CD14-positive monocyte (primary cell): Measurements from ENCODE around the gene CLN6. TPM values are rescaled to one million over a fixed set of nuclear protein-coding genes. Genes with fewer than 3 reads are reported as not detected.
"Not testable (repeated sequence)": the region's sequence is repeated elsewhere in the genome, so short reads cannot be mapped to it uniquely, and the experiment has no call there.

Experiments
- DNase-seq, 3 donors: peaks; one replicate each; pipeline ENCODE4 v3.0.0-alpha.2; 2011 to 2022
- H2AFZ ChIP-seq: 2 replicates; pipeline ENCODE4 v1.6.0; 2012; ENCODE audit warnings: mild to moderate bottlenecking, low read depth, low read length, inconsistent platforms; ENCODE audit not compliant: insufficient read depth, poor library complexity, severe bottlenecking
- H3K27ac ChIP-seq, 2 donors: 1 replicate in 1 of 2; 2 replicates in 1 of 2; pipeline ENCODE4 v1.5.1; 2012 to 2013; ENCODE audit warnings: low read length in 2 of 2, control low read depth in 1 of 2, inconsistent platforms in 1 of 2, low read depth in 1 of 2, mild to moderate bottlenecking in 1 of 2
- H3K27me3 ChIP-seq, 2 donors: one replicate each; pipeline versions ENCODE4 v1.6.0 to v1.6.1; 2011 to 2013; ENCODE audit warnings: low read length in 2 of 2; ENCODE audit not compliant: control insufficient read depth in 2 of 2, insufficient read depth in 2 of 2
- H3K36me3 ChIP-seq, 2 donors: replicated peaks in 1 of 2; 1 replicate in 1 of 2; 2 replicates in 1 of 2; pipeline versions ENCODE4 v1.5.1 to v1.6.1; 2012 to 2013; ENCODE audit warnings: low read length in 2 of 2, control low read depth in 1 of 2, inconsistent platforms in 1 of 2, mild to moderate bottlenecking in 1 of 2; ENCODE audit not compliant: insufficient read depth in 2 of 2, control insufficient read depth in 1 of 2
- H3K4me1 ChIP-seq, 2 donors: 1 replicate in 1 of 2; 2 replicates in 1 of 2; pipeline versions ENCODE4 v1.5.1 to v1.6.1; 2012 to 2013; ENCODE audit warnings: low read length in 2 of 2, control low read depth in 1 of 2, inconsistent platforms in 1 of 2, mild to moderate bottlenecking in 1 of 2, moderate library complexity in 1 of 2; ENCODE audit not compliant: insufficient read depth in 2 of 2, control insufficient read depth in 1 of 2
- H3K4me2 ChIP-seq: replicated peaks from 2 replicates; pipeline ENCODE3; 2012; ENCODE audit warnings: low read length, moderate library complexity, mild to moderate bottlenecking; ENCODE audit not compliant: poor library complexity, severe bottlenecking; ENCODE audit errors: extremely low read depth
- H3K4me3 ChIP-seq, 3 experiments: fragments of 200-600 bp in 1 of 3; sonication (generic) in 1 of 3; replicated peaks in 1 of 3; 1 replicate in 2 of 3; 2 replicates in 1 of 3; pipeline ENCODE4 v1.5.1; 2011 to 2013; ENCODE audit warnings: low read length in 3 of 3, mild to moderate bottlenecking in 3 of 3, control low read depth in 2 of 3, low read depth in 2 of 3, inconsistent platforms in 1 of 3, moderate library complexity in 1 of 3
- H3K79me2 ChIP-seq: 2 replicates; pipeline ENCODE4 v1.6.0; 2012; ENCODE audit warnings: mild to moderate bottlenecking, control low read depth, inconsistent platforms, low read length, moderate library complexity; ENCODE audit not compliant: insufficient read depth
- H3K9ac ChIP-seq: 2 replicates; pipeline ENCODE4 v1.6.0; 2017; ENCODE audit warnings: low read length, mild to moderate bottlenecking; ENCODE audit not compliant: insufficient read depth, poor library complexity, severe bottlenecking
- H3K9me3 ChIP-seq, 2 donors: replicated peaks in 1 of 2; 1 replicate in 1 of 2; 2 replicates in 1 of 2; pipeline versions ENCODE4 v1.5.1 to v1.6.1; 2012 to 2013; ENCODE audit warnings: low read length in 2 of 2, control low read depth in 1 of 2; ENCODE audit not compliant: control insufficient read depth in 1 of 2, insufficient read depth in 1 of 2
- H4K20me1 ChIP-seq: 2 replicates; pipeline ENCODE4 v1.6.0; 2012; ENCODE audit warnings: mild to moderate bottlenecking, low read length, control low read depth, moderate library complexity; ENCODE audit not compliant: insufficient read depth
- H3K27ac Mint-ChIP-seq, 7 donors: one replicate each; pipeline ENCODE4 v1.8.0; 2020; ENCODE audit warnings: mild to moderate bottlenecking in 7 of 7, mixed read lengths in 7 of 7, moderate library complexity in 6 of 7, inconsistent platforms in 2 of 7
- H3K27me3 Mint-ChIP-seq, 3 donors: one replicate each; pipeline ENCODE4 v1.8.0; 2021 to 2022; ENCODE audit warnings: low read depth in 3 of 3, mild to moderate bottlenecking in 3 of 3, mixed read lengths in 3 of 3, moderate library complexity in 3 of 3, inconsistent platforms in 1 of 3
- H3K36me3 Mint-ChIP-seq, 2 donors: one replicate each; pipeline ENCODE4 v1.8.0; 2020; ENCODE audit warnings: mixed read lengths in 2 of 2, inconsistent platforms in 1 of 2, mild to moderate bottlenecking in 1 of 2
- H3K4me1 Mint-ChIP-seq: one replicate; pipeline ENCODE4 v1.8.0; 2020; ENCODE audit warnings: mild to moderate bottlenecking, mixed read lengths
- H3K4me3 Mint-ChIP-seq, 2 donors: one replicate each; pipeline ENCODE4 v1.8.0; 2020; ENCODE audit warnings: mild to moderate bottlenecking in 2 of 2, mixed read lengths in 2 of 2, moderate library complexity in 1 of 2
- H3K9me3 Mint-ChIP-seq, 7 donors: one replicate each; pipeline ENCODE4 v1.8.0; 2020 to 2022; ENCODE audit warnings: mixed read lengths in 7 of 7, mild to moderate bottlenecking in 6 of 7, moderate library complexity in 6 of 7, inconsistent platforms in 2 of 7
- CTCF ChIP-seq: fragments of 200-600 bp; IDR thresholded peaks from one replicate; pipeline ENCODE4 v1.8.0; 2022; ENCODE audit warnings: antibody characterized with exemption, mild to moderate bottlenecking
- WGBS: methylation state at CpG from one replicate; pipeline ENCODE4 v1.1.5; 2013; ENCODE audit warnings: missing lambda C conversion rate; ENCODE audit not compliant: insufficient coverage; 5-methylcytosine and 5-hydroxymethylcytosine counted together
- intact Hi-C, 2 donors: fragments of 100-400 bp; cut with micrococcal nuclease; formaldehyde crosslinking; loops; one replicate each; pipeline versions ENCODE4 v1.15.0 to v1.15.1; 2023
- polyA plus RNA-seq, 3 donors: library from polyadenylated mRNA; depleted of rRNA in 1 of 3; unstranded in 2 of 3; stranded (reverse) in 1 of 3; fragments of 300-500 nt in 2 of 3; fragments of >200 nt in 1 of 3; fragmentation: Illumina TruSeq in 2 of 3; gene quantifications; 1 replicate in 2 of 3; 2 replicates in 1 of 3; pipeline ENCODE4 v1.2.3, GENCODE V29; 2012 to 2021

Gene CLN6
- polyA plus RNA-seq, 3 donors, result 3.4 to 37.6 (median 4.2) TPM

GRCh38 chr15:68173119-68173518, 56.4 kb downstream of the CLN6 start:
- no peak for TF ChIP-seq CTCF
- Mint-ChIP-seq H3K27ac (no peak overlapping the region), H3K4me1 (no peaks in the 10 kb centered on the region), H3K36me3 (peaks cover 45 to 56% of the 10 kb centered on the region in 2 donors), H3K4me3 (no peak overlapping the region), H3K9me3 (no peaks in the 10 kb centered on the region), H3K27me3 (no peaks in the 10 kb centered on the region)
- Histone ChIP-seq H3K79me2 (peaks cover 24% of the 10 kb centered on the region), H3K4me2 (no peak overlapping the region), H3K27me3 (no peaks in the 10 kb centered on the region), H3K36me3 (peaks cover 61 to 92% of the 10 kb centered on the region in 2 donors), H3K4me3 (no peak overlapping the region), H3K9ac (no peak overlapping the region), H2AFZ (no peak overlapping the region), H3K9me3 (no peaks in the 10 kb centered on the region), H4K20me1 (peaks cover 79% of the 10 kb centered on the region), H3K4me1 (no peaks in the 10 kb centered on the region), H3K27ac (peak overlapping the region in 1 of 2 donors; percentile 22)
- DNase-seq, result no peak
- 100% methylated on average over 2 of the region's 4 CpGs for WGBS
- intact Hi-C loops, result no loop called here

GRCh38 chr15:68172037-68172436, 57.5 kb downstream of the CLN6 start:
- H2AFZ ChIP-seq, result not testable (repeated sequence)

More at GRCh38 chr15:68172037-68172436, 57.5 kb downstream of the CLN6 start:
- H3K36me3 ChIP-seq, result peaks cover 57 to 90% of the 10 kb centered on the region in 2 donors
- WGBS, result no CpG with 5 or more reads among the region's 2 CpGs
- H3K4me3 Mint-ChIP-seq, H3K27me3 ChIP-seq, H3K27me3 Mint-ChIP-seq, H3K4me1 Mint-ChIP-seq, H3K27ac ChIP-seq, H3K4me2 ChIP-seq, intact Hi-C loops, H3K9me3 Mint-ChIP-seq, H3K27ac Mint-ChIP-seq, H3K9me3 ChIP-seq, DNase-seq, H3K4me3 ChIP-seq, H3K4me1 ChIP-seq, H3K9ac ChIP-seq: not testable (repeated sequence)
- H3K36me3 Mint-ChIP-seq, result peaks cover 35 to 54% of the 10 kb centered on the region in 2 donors
- H4K20me1 ChIP-seq, result peaks cover 77% of the 10 kb centered on the region
- H3K79me2 ChIP-seq, result peaks cover 22% of the 10 kb centered on the region
